Endothelial cell of umbilical vein (primary cell): ENCODE measurements around the gene CRHR2. TPM values are rescaled to one million over a fixed set of nuclear protein-coding genes. Genes with fewer than 3 reads are reported as not detected.

Source experiments
- Bru-seq: library from RNA; stranded (reverse); fragments of 400-500 nt; gene quantifications from one replicate; lab custom pipeline; 2021; lab: Mats Ljungman, UMichigan
- BruChase-seq, 2 experiments: library from RNA; stranded (reverse); fragments of 400-500 nt; gene quantifications; one replicate each; lab custom pipeline; 2021; lab: Mats Ljungman, UMichigan
- BruUV-seq: library from RNA; stranded (reverse); fragments of 400-500 nt; replicated peaks from 2 replicates; lab custom pipeline; 2021; lab: Mats Ljungman, UMichigan
- CTCF ChIA-PET: fragments of 300-600, 350-600 bp; sonication (Branson Sonifier 250); formaldehyde crosslinking; loops from one replicate; lab custom pipeline; 2021; ENCODE audit warnings: antibody characterized with exemption, inconsistent platforms; lab: Charles Lee
- POLR2A ChIA-PET: fragments of 300-600, 350-600 bp; sonication (Branson Sonifier 250); formaldehyde crosslinking; loops from one replicate; lab custom pipeline; 2021; ENCODE audit warnings: antibody characterized with exemption, inconsistent platforms; lab: Charles Lee
- DNase-seq: peaks from one replicate; pipeline ENCODE4 v3.0.0-alpha.2; 2011; ENCODE audit warnings: low read depth, low spot score
- FAIRE-seq: peaks from 2 replicates; lab custom pipeline; 2011; peaks lifted over from hg19 to GRCh38; lab: Jason Lieb, UNC
- H2AFZ ChIP-seq: 2 replicates; pipeline ENCODE4 v1.6.0; 2012; ENCODE audit warnings: low read depth, low read length, control low read depth, inconsistent platforms
- H3K27ac ChIP-seq: 2 replicates; pipeline ENCODE4 v1.5.1; 2011; ENCODE audit warnings: low read depth, mild to moderate bottlenecking, control low read depth, low read length, moderate library complexity; ENCODE audit not compliant: insufficient read depth
- H3K27me3 ChIP-seq, 2 experiments: 2 replicates each; pipeline versions ENCODE4 v1.6.0 to v1.6.1; 2011; ENCODE audit warnings: low read length in 2 of 2, mixed read lengths in 1 of 2; ENCODE audit not compliant: control insufficient read depth in 2 of 2, insufficient read depth in 2 of 2
- H3K36me3 ChIP-seq, 2 experiments: 2 replicates in 1 of 2; 3 replicates in 1 of 2; pipeline ENCODE4 v1.5.1; 2011; ENCODE audit warnings: low read length in 2 of 2, mild to moderate bottlenecking in 1 of 2, moderate library complexity in 1 of 2; ENCODE audit not compliant: control insufficient read depth in 2 of 2, insufficient read depth in 2 of 2; ENCODE audit errors: extremely low read depth in 1 of 2
- H3K4me1 ChIP-seq: 3 replicates; pipeline ENCODE4 v1.5.1; 2011; ENCODE audit warnings: mild to moderate bottlenecking, low read length; ENCODE audit not compliant: control insufficient read depth, insufficient read depth; ENCODE audit errors: extremely low read depth
- H3K4me2 ChIP-seq: 2 replicates; pipeline ENCODE4 v1.6.1; 2011; ENCODE audit warnings: low read length, control low read depth, mixed read lengths; ENCODE audit not compliant: insufficient read depth
- H3K4me3 ChIP-seq, 3 experiments: fragments of 200-600 bp in 1 of 3; sonication (generic), shearing (Covaris generic) in 1 of 3; replicated peaks in 1 of 3; 2 replicates each; pipeline ENCODE4 v1.5.1; 2011 to 2016; ENCODE audit warnings: control low read depth in 3 of 3, low read length in 3 of 3, mild to moderate bottlenecking in 2 of 3, inconsistent platforms in 1 of 3, low read depth in 1 of 3, moderate library complexity in 1 of 3; ENCODE audit not compliant: insufficient read depth in 1 of 3
- H3K79me2 ChIP-seq: 2 replicates; pipeline ENCODE4 v1.6.0; 2012; ENCODE audit warnings: low read length, inconsistent platforms; ENCODE audit not compliant: control insufficient read depth, insufficient read depth
- H3K9ac ChIP-seq: replicated peaks from 2 replicates; pipeline ENCODE3; 2011; ENCODE audit warnings: low read length, control low read depth; ENCODE audit not compliant: insufficient read depth; ENCODE audit errors: extremely low read depth
- H3K9me1 ChIP-seq: replicated peaks from 3 replicates; pipeline ENCODE4 v1.6.0; 2011; ENCODE audit warnings: mild to moderate bottlenecking, low read length; ENCODE audit not compliant: control insufficient read depth, insufficient read depth; ENCODE audit errors: extremely low read depth
- H3K9me3 ChIP-seq: replicated peaks from 2 replicates; pipeline ENCODE4 v1.5.1; 2012; ENCODE audit warnings: low read length, inconsistent platforms; ENCODE audit not compliant: control insufficient read depth, insufficient read depth
- H4K20me1 ChIP-seq: replicated peaks from 2 replicates; pipeline ENCODE3; 2011; ENCODE audit warnings: mild to moderate bottlenecking, low read length; ENCODE audit not compliant: control insufficient read depth, insufficient read depth; ENCODE audit errors: extremely low read depth
- CTCF ChIP-seq, 2 donors: IDR thresholded peaks; 1 replicate in 1 of 2; 2 replicates in 1 of 2; pipeline ENCODE4 v1.5.1; 2011; ENCODE audit warnings: low read length in 2 of 2, mild to moderate bottlenecking in 2 of 2, moderate library complexity in 2 of 2, control low read depth in 1 of 2, inconsistent platforms in 1 of 2, low read depth in 1 of 2; ENCODE audit not compliant: insufficient read depth in 1 of 2; ENCODE audit errors: extremely low read depth in 1 of 2
- EZH2 ChIP-seq: IDR thresholded peaks from 2 replicates; pipeline ENCODE4 v1.6.1; 2012; ENCODE audit warnings: borderline replicate concordance, low read depth, mild to moderate bottlenecking, moderate library complexity, low read length, inconsistent platforms; ENCODE audit not compliant: severe bottlenecking
- GATA2 ChIP-seq: IDR thresholded peaks from 2 replicates; pipeline ENCODE4 v1.7.0; 2011; ENCODE audit warnings: low read depth, mild to moderate bottlenecking, moderate library complexity, mixed read lengths, low read length; ENCODE audit not compliant: insufficient read length, insufficient read depth
- JUN ChIP-seq: IDR thresholded peaks from 2 replicates; pipeline ENCODE4 v1.6.1; 2011; ENCODE audit warnings: borderline replicate concordance, low read depth; ENCODE audit not compliant: insufficient read length, insufficient read depth
- MAX ChIP-seq: IDR thresholded peaks from 2 replicates; pipeline ENCODE4 v1.6.1; 2011; ENCODE audit not compliant: insufficient read depth, insufficient read length
- POLR2A ChIP-seq: IDR thresholded peaks from 2 replicates; pipeline ENCODE4 v1.6.1; 2012; ENCODE audit warnings: low read depth, mild to moderate bottlenecking, control low read depth, low read length
- dilution Hi-C: fragments of 300-500 bp; cut with MboI; formaldehyde crosslinking; loops from one replicate; pipeline ENCODE4 v1.15.0; 2019; ENCODE audit warnings: low sequenced_read_pairs; ENCODE audit not compliant: extremely low pct_ligation_motif_present
- intact Hi-C: fragments of 100-400 bp; cut with micrococcal nuclease; formaldehyde crosslinking; loops from one replicate; pipeline ENCODE4 v1.10.0; 2022
- long read RNA-seq: library from polyadenylated mRNA; stranded (forward); transcript quantifications from one replicate; pipeline ENCODE4 v2.0.0, GENCODE V29; 2021
- polyA minus RNA-seq, 3 experiments: library from RNA; depleted of rRNA, polyadenylated mRNA; stranded (reverse); fragments of >200 nt; gene quantifications; 1 replicate in 1 of 3; 2 replicates in 2 of 3; pipeline ENCODE4 v1.2.3, GENCODE V29; 2011
- polyA plus RNA-seq, 4 experiments: library from polyadenylated mRNA; depleted of rRNA in 3 of 4; stranded (reverse) in 3 of 4; unstranded in 1 of 4; fragments of >200 nt; gene quantifications; 2 replicates each; pipeline versions ENCODE4 v1.2.1 to v1.2.3, GENCODE V29; 2011 to 2012; ENCODE audit warnings: missing spikeins in 1 of 4
- total RNA-seq: library from RNA; stranded (reverse); gene quantifications from 2 replicates; pipeline ENCODE4 v1.2.3, GENCODE V29; 2021

Gene CRHR2
- total RNA-seq (not detected in 2 replicates), polyA plus RNA-seq (not detected in 2 replicates), polyA minus RNA-seq (not detected in 2 replicates), Bru-seq, nascent RNA (not detected), BruChase-seq, experiment 1, labeled RNA remaining after a 6-hour chase (not detected), BruChase-seq, experiment 2, labeled RNA remaining after a 2-hour chase (not detected)
- polyA plus RNA-seq (2011; cell fraction: cytosol; rRNA removed): not detected in 2 replicates
- not detected in 2 replicates for polyA plus RNA-seq (2011; cell fraction: nucleus; rRNA removed)
- 0.07 and 0.15 TPM in 2 replicates for polyA plus RNA-seq (2012)
- not detected for polyA minus RNA-seq (2011; cell fraction: cytosol; rRNA and poly(A)+ RNA removed)
- polyA minus RNA-seq (2011; cell fraction: nucleus; rRNA and poly(A)+ RNA removed): not detected in 2 replicates
- long read RNA-seq: 0 reads

GRCh38 chr7:30682212-30683083 is at the start of gene CRHR2:
Gene CRHR2, minus strand, starts transcription at chr7:30682456. Its CDS starts 176 bp downstream, at chr7:30682280.
- H4K20me1 ChIP-seq: no peaks in the 10 kb centered on the region
- intact Hi-C loops: loop anchor here (1.0 kb wide), 1 partner anchor 58 kb away; no protein-coding TSS in a partner anchor
- dilution Hi-C loops: no loop called here
- peaks cover 59 to 61% of the 10 kb centered on the region in 2 experiments for H3K27me3 ChIP-seq
- H3K9me3 ChIP-seq: no peaks in the 10 kb centered on the region
- H3K4me2 ChIP-seq: no peak within 1 kb of the TSS
- no peaks in the 10 kb centered on the region for H3K79me2 ChIP-seq
- DNase-seq: peak; percentile 4
- no peaks in the 10 kb centered on the region for H3K4me1 ChIP-seq
- no peaks in the 10 kb centered on the region for H3K36me3 ChIP-seq
- H2AFZ ChIP-seq: no peak within 1 kb of the TSS
- H3K9ac ChIP-seq: no peak within 1 kb of the TSS
- ChIA-PET POLR2A (no interaction called here), CTCF (interaction anchor here (0.7 kb wide), 1 partner anchor 10 kb away, joined by 3 read pairs; no protein-coding TSS in a partner anchor)
- TF ChIP-seq GATA2: no peak
- TF ChIP-seq MAX: no peak
- peak; percentile 82 for TF ChIP-seq EZH2
- TF ChIP-seq POLR2A: no peak
- TF ChIP-seq CTCF (IDR thresholded peaks at IDR 0.05; ENCODE audit: extremely low read depth in 1 of 2, insufficient read depth in 1 of 2, low read depth in 1 of 2, low read length in 2 of 2): peak; percentile 28 to 44
- TF ChIP-seq JUN: no peak
- BruUV-seq: no TSS peak
- H3K27ac ChIP-seq: no peak within 1 kb of the TSS
- H3K9me1 ChIP-seq: no peaks in the 10 kb centered on the region
- no peak within 1 kb of the TSS for H3K4me3 ChIP-seq
- FAIRE-seq: no peak
